HL-60/S4 treated with retinoic acid at 250 ng/mL for 4 days and 3 days (cell line): Measurements from ENCODE around the gene AGRN.
"Not testable (repeated sequence)": the region's sequence is repeated elsewhere in the genome, so short reads cannot be mapped to it uniquely, and the experiment has no call there.

Source experiments
- in situ Hi-C: fragments of 300-500 bp; cut with MboI; formaldehyde crosslinking; loops from 2 replicates; pipeline ENCODE4 v1.7.0; 2022; ENCODE audit warnings: low sequenced_read_pairs

The AGRN gene

DNA sequence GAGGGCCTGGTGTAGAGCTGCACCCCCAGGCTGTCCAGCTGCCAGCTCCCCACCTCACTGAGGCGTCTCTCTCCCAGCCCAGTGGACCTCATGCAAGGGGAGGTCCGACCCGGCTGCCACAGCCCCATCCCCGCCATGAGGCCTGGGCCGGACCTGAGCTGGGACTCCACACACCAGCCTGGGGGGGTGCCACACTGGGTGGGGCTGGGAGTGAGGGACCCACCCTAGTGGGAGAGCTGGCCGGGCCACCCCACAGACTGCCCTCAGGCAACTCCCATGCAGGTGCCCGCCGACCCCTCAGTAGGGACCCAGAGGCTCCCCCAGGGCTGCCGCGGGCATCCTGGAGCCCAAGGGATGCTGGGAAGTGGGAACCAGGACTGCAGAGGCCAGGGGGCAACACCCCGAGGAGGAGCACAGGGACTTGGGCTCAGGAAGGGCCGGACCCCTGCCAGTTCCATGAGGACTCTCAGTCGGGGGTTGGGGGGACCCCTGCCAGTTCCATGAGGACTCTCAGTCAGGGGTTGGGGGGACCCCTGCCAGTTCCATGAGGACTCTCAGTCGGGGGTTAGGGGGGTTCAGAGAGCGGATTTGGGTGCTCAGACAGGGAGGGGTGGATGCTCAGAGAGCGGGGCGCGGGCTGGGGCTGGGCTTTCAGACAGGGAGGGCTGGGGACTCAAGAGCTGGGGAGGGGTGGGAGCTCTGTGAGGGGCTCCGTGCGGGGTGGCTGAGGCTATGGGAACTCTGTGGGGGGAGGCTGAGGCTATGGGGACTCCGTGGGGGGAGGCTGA, 55.4 kb downstream of the AGRN start:
- in situ Hi-C loops = no loop called here

DNA sequence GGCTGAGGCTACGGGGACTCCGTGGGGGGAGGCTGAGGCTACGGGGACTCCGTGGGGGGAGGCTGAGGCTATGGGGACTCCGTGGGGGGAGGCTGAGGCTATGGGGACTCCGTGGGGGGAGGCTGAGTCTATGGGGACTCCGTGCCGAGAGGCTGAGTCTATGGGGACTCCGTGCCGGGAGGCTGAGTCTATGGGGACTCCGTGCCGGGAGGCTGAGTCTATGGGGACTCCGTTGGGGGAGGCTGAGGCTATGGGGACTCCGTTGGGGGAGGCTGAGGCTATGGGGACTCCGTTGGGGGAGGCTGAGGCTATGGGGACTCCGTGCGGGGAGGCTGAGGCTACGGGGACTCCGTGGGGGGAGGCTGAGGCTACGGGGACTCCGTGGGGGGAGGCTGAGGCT, 57.5 kb downstream of the AGRN start:
- in situ Hi-C loops = not testable (repeated sequence)

DNA sequence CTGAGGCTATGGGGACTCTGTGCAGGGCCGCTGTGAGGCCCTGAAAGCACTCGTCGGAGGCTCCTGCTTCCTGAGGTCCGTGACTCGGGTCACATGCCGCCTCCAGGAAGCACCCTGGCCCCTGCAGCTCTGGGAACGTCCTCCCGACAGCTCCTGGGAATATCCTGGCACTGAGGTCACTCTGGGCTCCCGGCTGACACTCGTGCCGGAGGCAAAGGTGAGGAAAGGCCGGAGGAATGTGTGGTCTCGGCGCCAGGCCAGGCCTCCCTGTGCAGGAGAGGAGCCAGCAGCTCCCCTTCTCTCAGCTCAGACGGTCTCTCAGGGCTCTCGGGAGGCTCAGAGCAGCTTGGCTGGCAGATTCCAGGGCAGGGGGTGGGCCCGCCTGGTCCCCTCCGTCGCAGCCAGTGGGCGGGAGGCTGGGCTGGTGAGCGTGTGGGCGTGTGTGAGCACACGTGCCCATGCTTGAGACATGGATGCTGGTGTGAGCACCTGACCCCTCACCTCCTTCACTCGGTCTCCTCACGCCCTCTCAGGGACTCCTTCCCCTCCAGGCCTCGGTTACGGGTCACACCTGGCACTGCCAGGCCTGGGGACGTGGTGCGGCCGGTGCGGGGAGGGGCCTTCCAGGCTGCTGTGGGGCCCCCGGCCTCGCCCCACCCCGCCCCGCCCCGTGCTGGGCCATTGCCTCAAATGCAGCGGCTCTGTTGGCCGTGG, 59.6 kb downstream of the AGRN start:
- in situ Hi-C loops = no loop called here

DNA sequence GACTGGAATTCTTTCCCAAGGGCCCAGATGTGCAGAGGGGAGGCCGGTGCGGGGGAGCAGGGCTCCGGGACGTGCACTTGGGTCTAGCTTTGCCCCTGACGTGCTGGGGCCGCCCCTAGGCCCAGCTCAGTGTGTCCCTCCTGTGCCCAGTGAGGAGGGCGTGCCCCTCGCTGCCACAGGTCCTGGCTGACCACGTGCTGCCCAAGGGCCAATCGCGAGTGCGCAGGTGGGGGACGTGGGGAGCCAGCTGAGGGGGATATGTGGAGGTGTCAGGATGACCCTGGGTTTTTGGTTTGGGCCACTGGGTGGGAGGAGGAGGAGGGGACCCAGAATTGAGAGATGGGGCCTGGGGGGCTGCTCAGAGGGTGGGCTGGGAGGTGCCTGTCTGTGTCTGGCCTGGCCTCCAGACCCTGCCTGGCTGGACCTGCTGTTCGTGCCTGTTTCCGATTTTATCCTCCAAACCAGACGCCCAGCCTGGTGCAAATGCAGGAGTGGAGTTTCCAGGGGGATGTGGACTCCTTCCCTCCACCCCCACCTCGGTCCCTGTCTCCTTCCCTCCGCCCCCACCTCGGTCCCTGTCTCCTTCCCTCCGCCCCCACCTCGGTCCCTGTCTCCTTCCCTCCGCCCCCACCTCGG, 60.3 kb downstream of the AGRN start:
- in situ Hi-C loops = no loop called here

DNA sequence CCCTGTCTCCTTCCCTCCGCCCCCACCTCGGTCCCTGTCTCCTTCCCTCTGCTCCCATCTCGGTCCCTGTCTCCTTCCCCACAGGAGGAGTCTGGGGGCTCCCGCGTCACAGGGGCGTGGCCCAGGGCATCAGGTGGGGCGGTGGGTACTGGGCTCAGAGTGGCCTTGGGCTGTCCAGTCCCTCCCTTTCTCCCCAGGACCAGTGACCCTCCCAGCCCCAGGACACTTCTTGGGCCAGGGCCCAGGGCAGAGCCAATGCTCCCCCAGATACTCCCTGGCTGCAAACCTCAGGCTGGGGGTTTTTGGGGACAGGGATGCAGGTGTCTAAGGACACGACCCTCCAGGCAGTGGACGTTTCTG, 61.0 kb downstream of the AGRN start:
- in situ Hi-C loops = no loop called here

DNA sequence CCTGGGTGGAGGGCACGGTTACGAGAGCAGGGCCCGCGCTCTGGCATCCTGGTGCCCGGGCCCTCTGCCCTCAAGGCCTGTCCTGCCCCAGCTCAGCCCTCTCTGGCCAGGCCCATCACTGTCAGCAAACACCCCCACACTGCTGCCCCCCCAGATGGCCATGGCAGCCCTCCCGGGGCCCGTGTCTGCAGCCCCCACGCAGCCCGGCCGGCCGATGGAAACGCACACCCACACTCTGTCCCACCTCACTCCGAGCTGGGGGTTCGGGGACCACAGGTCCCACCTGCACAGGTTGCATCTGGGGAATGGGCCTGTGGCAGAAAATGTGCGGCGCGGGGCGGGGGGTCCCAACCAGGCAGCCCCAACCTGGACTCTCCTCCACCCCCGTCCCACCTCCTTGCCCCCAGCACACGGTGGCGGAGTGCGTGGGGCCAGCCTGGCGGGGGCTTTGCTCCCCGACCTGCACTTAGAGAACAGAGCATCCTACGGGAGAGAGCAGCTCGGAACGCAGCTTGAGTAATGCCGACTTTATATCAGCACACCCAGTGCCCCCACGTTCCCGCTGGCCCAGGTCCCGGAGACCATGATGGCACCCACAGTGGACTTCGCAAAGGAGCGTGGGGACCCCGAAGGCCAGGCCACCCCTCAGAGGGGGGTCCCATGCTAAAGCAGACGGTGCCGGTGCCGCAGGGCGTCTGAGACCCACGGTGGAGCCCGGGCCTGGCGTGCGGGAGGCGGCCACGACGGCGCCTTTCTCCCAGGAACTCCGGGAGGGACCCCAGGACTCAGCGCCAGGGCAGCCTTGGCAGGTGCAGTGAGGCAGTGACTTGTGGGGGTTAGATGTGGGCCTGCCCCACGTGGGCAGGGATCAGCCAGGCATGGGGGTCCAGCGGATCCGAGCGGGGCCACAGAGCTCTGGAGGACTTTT, 61.7 kb downstream of the AGRN start:
- in situ Hi-C loops = no loop called here

DNA sequence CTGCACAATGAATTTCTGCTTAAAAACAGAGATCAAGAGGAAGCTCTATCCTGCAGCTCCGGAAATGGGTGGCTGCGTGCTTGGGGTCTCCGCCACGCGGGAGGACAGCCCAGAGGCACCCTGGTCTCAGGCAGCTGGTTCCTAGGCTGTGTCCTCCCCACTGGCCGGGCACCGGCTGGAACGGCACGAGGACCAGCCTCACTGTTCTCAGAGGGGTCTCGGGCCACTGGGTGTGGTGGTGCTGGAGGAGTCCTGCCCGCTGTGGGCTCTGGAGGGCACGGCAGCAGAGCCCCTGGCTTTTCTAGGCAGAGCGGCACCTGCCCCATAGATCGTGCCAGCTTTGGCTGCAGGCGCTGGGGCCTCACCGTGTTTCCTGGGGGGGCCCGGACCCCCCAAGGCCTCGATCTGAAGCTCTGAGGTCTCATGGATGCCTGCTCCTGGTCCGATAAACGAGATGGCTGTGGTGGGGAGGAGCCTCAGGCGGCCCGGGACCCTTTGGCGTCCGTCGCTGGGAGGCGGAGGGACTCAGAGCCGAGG, 62.4 kb downstream of the AGRN start:
- in situ Hi-C loops = no loop called here

DNA sequence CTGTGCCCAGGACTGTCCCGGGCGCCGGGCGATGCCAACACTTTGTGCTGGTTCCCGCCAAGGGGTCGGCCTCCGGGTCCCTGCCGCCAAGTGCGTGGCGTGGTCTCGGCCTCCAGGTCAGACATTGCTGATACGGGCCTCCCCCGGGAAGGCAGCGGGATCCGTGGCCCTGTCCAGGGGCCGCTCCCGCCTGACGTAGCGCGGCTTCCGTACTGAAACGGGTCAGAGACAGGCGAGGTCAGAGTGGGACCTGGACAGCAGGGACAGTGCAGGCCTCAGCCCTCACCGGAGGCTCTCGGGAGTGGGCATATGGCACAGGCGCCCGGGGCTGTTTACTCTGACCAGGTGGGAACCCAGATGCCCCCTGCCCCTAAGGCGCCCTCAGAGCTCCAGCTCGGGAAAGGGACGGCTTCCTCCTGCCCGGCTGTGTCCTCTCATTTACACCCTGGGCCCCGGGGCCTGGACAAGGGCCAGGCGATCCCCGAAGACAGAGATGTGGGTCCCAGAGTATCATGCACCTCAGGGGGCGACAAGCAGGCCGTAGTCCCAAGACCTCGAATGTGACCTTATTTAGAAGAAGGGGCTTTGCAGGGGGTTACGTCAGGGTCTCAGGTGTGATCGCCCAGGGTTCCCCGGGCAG, 63.0 kb downstream of the AGRN start:
- in situ Hi-C loops = no loop called here

DNA sequence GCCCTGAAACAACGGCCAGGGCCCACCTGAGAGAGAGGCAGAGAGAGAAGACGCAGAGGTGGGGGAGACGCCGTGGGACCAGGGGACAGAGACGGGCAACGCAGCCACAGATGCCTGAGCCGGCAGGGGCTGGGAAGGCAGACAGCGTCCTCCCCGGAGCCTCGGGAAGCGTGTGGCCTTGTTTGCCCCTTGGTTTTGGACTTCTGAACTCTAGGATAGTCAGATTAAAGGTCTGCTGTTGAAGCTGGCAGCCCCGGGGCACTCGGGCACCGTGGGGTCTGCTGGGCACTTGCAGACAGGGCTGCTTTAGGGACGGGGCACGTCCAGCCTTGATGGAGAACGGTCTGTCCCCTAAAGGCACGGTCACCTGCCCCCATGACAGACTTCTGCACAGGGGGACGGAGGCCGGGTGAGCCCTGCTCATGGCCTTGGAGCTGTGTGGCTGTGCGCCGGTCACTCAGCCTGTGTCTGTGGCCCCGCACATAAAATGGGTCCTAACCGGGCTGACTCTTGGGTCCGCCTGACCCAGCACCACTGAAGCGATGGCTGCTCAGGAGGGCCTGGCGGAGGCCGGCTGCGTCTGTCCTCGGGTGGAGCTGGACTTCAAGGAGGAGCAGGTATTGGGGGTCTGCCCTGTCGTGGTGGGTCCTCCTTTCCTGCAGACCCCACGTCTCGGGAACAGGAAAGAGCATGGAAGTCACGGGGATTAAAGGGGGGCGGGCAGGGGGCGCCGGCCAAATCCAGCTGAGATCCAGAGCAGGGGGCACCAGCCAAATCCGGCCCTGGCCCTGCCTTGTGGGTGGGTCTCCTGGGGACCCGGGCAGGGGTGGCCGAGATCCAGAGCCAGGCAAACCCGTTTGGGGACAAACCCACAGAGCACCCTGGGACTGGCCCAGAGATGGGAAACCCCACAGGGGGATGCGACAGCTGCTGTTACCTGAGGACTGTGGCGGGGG, 63.8 kb downstream of the AGRN start:
- in situ Hi-C loops = no loop called here

DNA sequence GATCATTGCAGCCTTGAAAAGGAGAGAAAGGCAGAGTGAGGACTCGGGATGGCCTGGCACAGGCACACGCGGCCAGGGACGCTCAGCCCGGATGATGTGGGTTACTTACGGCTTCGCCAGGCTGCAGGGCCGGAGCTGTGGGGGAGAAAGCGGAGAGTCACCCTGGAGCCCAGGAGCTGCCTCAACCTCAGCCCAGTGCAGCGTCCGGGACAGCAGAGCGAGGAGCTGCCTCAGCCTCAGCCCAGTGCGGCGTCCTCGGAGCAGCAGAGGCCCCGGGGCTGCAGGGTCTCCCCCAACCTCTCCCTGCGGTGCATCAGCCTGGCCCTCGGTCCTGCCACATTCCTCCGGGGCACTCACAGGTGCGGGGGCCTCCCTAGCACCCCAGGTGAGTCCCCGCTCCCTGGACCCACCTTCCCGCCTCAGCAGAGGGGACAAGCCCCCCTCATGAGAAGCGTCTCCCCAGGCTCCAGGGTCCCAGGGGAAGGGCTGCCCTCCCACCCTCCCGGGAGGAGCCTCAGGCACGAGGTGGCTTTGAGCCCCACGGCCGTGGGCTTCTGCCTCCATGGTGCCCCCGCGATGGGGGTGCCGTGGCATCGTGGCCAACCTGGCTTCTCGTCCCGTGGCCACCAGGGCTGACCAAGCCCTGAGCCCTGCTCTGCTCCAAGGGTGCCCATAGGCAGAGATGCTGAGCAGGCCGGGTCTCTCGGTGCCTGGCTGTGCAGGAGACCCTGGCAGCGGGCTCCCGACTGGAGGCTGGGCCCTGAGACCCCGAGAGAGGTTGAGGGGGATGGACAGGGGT, 64.7 kb downstream of the AGRN start:
- in situ Hi-C loops = no loop called here

DNA sequence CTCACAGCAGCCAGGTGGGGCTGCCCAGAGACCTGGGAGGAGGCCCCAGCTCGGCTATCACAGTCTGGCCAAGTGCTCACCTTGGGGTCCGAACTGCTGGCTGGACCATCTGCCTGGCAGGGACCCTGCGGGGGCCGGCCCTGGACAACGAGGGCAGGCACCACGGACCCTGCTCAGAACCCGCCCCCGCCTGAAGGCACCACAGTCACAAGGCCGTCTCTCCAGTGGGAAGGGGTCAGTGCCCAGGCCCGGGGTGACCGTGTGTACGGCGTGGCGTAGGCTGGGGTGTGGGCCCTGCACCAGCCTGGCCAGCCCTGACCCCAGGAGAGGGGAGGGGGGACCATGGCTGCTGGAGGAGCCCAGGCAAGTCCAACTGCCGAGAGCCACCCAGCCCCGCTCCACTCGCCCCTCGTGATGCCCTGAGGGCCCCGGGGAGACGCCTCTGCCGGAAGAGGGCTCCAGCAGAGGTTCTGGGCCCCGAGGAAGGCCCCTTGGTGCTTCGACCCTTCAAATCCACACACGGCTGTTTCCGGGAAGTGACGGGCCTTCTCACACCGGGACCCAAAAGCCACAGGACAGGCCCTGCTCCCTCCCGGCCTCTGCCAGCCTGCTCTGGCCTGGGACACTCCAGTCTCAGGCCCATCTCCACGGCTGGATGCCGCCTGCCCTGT, 65.4 kb downstream of the AGRN start:
- in situ Hi-C loops = no loop called here

DNA sequence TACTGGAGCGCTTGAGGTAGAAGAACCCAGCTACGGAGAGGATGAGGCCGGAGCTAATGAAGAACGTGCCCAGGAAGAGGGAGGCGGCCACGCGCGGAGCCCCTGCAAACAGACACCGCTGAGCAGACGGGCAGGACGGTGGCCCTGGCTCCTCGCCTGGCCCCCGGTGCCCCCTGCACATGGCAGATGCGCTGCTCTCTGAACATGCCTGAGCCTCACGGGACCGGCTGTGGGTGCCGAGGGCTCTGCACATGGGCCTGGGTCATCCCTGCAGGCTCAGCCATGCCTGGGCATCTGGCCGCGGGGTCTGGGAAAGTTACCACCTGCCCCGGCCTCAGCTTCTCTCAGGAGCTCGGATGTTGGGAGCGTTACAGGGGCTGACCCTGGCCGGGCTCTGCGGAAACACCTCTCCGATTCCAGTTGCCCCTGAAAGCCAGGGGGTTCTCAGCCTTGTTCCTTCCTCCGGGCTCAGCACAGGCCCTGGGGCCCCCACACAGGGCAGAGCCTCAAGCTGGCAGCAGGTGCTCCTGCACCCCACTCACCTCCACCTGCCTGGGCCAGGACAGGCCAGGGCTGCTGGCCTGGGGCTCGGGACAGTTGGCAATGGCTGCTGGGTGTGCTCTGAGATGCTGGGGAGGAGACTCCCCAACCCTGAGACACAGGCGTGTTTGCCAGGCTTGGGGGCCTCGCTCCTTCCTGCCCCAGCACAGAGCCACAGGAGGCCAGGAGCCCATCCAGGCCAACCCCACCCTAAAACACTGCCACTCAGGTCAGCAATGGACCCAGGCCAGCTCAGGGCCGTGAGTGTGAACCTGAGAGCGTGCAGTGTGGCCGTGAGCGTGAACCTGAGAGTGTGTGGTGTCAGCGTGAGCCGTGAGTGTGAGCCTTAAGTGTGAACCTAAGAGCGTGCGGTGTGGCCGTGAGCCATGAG, 66.3 kb downstream of the AGRN start:
- in situ Hi-C loops = no loop called here

DNA sequence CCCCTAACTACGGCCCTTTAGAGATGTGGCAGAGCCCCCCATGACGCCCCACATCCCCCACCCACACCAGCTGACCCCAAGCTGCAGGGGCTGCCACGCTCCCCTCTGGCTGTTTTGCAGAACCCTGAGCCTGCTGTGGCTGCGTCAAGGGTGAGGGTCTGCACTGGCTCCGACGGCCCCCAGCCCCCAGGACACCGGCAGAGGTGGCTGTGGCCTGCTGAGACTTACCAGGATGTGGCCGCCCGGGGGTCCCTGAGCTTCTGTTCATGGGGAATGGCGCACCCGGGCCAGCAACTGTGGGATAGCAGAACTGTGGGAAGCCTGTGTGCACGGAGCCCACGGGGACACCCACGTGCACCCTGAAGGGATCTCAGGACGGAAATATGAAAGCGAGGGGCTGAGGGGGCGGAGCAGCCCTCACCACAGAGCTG, 67.0 kb downstream of the AGRN start:
- in situ Hi-C loops = no loop called here

DNA sequence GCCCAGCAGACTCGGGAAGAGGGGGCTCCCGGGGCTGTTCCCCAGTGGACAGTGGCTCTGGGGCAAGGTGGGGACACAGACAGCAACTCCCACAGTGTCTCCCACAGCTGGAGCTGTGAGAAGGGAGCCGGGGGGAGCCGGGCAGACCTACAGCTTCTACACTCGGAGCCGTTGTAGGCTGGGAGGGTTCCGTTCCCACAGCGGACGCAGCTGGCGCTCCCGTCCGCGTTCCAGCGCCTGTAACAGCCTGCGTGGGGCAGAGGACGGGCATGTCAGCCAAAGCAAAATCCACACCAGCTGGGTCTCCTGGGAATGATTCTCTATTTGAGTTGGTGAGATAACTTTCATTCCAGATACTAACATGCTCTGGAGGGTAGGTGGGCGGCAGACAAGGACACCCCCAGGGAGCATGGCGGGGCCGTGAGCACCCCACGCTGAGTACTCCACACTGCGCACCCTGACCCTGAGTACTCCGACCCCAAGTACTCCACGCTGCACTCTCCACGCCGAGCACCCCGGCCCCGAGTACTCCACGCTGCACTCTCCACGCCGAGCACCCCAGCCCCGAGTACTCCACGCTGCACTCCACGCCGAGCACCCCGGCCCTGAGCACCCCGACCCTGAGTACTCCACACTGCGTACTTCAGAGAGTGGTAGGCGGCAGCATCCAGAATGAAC, 67.6 kb downstream of the AGRN start:
- in situ Hi-C loops = no loop called here

DNA sequence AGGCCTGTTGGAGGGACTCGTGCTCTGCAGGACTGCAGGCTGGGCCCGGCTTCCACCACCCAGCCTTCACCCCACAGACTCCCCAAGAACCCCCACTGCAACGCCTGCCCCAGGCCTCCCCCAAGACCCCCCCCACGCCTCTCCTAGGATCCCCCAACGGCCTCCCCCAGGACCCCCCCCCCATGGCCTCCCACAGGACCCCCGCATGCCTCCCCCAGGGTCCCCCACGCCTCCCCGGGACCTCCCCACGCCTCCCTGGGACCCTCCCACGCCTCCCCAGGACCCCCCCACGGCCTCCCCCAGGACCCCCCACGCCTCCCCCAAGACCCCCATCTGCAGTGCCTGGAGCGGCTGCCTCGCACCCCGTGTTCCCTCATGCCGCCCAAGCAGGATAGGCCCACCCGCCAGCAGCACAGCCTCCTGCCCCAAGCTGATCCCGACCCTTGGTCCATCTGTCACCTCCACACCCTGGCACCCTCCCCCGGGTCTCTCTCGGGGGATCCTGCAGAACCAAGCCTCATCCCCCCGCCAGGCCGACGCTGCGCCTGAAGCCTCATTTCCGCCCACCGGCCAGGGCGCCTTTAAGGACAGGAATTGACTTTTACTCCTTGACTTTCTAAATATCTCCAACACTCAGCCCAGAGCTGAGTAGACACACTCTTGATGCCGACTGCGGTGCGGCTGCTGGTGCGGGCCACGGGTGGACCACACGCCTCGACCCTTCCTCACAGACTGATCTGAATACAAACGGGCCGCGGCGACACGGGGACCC, 68.3 kb downstream of the AGRN start:
- in situ Hi-C loops = no loop called here
